Kidney epithelial cell (primary cell): ENCODE measurements around the gene ZCCHC24. TPM values are rescaled to one million over a fixed set of nuclear protein-coding genes. Genes with fewer than 3 reads are reported as not detected.
"Not testable (repeated sequence)": the region's sequence is repeated elsewhere in the genome, so short reads cannot be mapped to it uniquely, and the experiment has no call there.

Experiments
- DNase-seq: peaks from one replicate; pipeline ENCODE4 v3.0.0-alpha.2; 2010; ENCODE audit warnings: low read depth
- H3K27me3 ChIP-seq: 2 replicates; pipeline ENCODE4 v1.6.0; 2011; ENCODE audit warnings: low read length; ENCODE audit not compliant: control insufficient read depth, insufficient read depth
- H3K36me3 ChIP-seq: 2 replicates; pipeline ENCODE4 v1.5.1; 2011; ENCODE audit warnings: low read length; ENCODE audit not compliant: control insufficient read depth, insufficient read depth
- H3K4me3 ChIP-seq: 2 replicates; pipeline ENCODE4 v1.5.1; 2011; ENCODE audit warnings: low read depth, mild to moderate bottlenecking, control low read depth, low read length
- CTCF ChIP-seq: IDR thresholded peaks from 2 replicates; pipeline ENCODE4 v1.5.1; 2011; ENCODE audit warnings: mild to moderate bottlenecking, moderate library complexity, low read length, control low read depth, inconsistent platforms; ENCODE audit not compliant: insufficient read depth, poor library complexity, severe bottlenecking
- total RNA-seq: library from RNA; depleted of rRNA; stranded (reverse); fragments of >200 nt; gene quantifications from 2 replicates; pipeline ENCODE4 v1.2.3, GENCODE V29; 2015

ZCCHC24 gene
- total RNA-seq, 1 donor from 2014 or later, result 6.2 TPM

GRCh38 chr10:79342295-79342761 lies 103.1 kb downstream of the ZCCHC24 start:
- TF ChIP-seq CTCF, result no peak
- no peaks in the 10 kb centered on the region for H3K36me3 ChIP-seq
- no peaks in the 10 kb centered on the region for H3K27me3 ChIP-seq
- no peak overlapping the region for H3K4me3 ChIP-seq
- DNase-seq, result no peak

- H3K36me3 ChIP-seq, result no peaks in the 10 kb centered on the region
- no peak for DNase-seq
- TF ChIP-seq CTCF, result no peak
- H3K27me3 ChIP-seq, result no peaks in the 10 kb centered on the region
- H3K4me3 ChIP-seq, result no peak overlapping the region
Measured at GRCh38 chr10:79340646-79341244, 104.7 kb downstream of the ZCCHC24 start.

GRCh38 chr10:79339266-79339665 lies 106.2 kb downstream of the ZCCHC24 start:
- Histone ChIP-seq H3K27me3 (no peaks in the 10 kb centered on the region), H3K36me3 (no peaks in the 10 kb centered on the region), H3K4me3 (no peak overlapping the region)
- DNase-seq, result no peak
- no peak for TF ChIP-seq CTCF

- DNase-seq, H3K27me3 ChIP-seq, H3K4me3 ChIP-seq, H3K36me3 ChIP-seq: not testable (repeated sequence)
Measured at GRCh38 chr10:79337783-79338469, 107.5 kb downstream of the ZCCHC24 start.

GRCh38 chr10:79336739-79337138 lies 108.7 kb downstream of the ZCCHC24 start:
- no peak for DNase-seq
- Histone ChIP-seq H3K36me3 (no peaks in the 10 kb centered on the region), H3K4me3 (no peak overlapping the region)

GRCh38 chr10:79336276-79336675 lies 109.1 kb downstream of the ZCCHC24 start:
- no peak for TF ChIP-seq CTCF
- no peak for DNase-seq
- Histone ChIP-seq H3K4me3 (no peak overlapping the region), H3K27me3 (no peaks in the 10 kb centered on the region), H3K36me3 (no peaks in the 10 kb centered on the region)

More at GRCh38 chr10:79336739-79337138, 108.7 kb downstream of the ZCCHC24 start:
- TF ChIP-seq CTCF, result no peak
- H3K27me3 ChIP-seq, result no peaks in the 10 kb centered on the region
